Measurements from ENCODE around the gene ABTB1.

ABTB1 gene

GRCh38 chr3:127687228-127687737, 14.5 kb downstream of the ABTB1 start:
- DNase-seq (ENCODE audit: low read depth): no peak

DNA sequence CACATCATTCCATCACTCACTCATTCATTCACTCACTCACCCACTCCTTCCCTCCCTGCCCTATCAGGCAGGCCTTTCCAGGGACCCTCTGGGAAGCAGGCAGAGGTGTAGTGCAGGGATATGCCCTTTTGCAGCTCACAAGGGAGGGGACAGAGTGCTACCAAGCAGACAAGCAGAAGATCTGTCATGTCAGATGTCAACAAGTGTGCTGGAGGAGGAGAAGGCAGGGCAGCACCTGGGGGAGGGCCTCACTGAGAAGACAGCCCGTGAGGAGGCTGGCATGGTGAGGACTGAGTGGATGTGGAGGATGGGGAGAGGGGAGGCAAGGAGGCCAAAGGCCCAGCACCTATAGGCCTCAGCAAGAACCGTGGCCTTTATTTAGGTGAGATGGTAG, 15.3 kb downstream of the ABTB1 start:
- DNase-seq (ENCODE audit: low read depth): no peak

DNA sequence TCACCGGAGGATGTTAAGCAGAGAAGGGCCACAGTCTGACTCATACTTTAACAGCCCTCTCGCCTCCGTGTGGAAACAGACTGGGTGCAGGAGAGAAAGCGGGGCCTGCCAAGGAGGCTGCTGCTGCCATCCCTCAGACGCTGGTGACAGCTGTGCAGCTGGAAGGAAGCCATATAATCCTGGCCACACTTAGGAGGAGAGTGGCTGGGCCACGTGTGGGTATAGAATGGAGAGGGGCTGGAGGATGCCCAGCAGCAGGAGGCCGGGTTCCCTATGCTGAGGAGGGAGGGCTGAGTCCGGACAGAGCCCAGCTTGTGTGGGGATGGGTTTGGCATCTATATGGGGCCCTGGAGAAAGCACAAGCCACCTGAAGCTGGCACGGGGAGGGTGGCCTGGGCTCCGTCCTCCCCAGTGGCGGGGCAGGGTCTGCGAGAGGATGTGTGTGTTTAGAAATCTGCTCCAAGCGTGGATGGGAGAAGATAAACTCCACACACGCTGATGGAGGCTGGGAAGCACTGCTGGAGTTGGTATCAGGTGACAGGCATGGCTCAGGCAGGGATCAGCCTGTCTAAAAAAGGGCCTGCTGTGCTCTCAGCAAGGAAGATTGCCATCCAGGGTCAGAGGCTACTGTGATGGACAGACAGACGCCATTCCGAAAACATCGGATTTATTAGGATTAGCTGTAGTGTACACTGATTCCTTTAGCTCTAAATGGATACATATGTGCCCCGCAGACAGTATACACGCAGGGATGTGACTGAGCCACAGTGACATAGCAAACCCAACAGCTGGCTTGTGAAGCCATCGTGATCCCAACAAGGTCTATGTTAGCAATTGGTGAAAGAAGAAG, 15.9 kb downstream of the ABTB1 start:
- DNase-seq (ENCODE audit: low read depth): no peak

GRCh38 chr3:127689266-127689860, 16.6 kb downstream of the ABTB1 start:
- DNase-seq (ENCODE audit: low read depth): no peak

- DNase-seq (ENCODE audit: low read depth): no peak
Observed at GRCh38 chr3:127690106-127690505, 17.4 kb downstream of the ABTB1 start.

DNA sequence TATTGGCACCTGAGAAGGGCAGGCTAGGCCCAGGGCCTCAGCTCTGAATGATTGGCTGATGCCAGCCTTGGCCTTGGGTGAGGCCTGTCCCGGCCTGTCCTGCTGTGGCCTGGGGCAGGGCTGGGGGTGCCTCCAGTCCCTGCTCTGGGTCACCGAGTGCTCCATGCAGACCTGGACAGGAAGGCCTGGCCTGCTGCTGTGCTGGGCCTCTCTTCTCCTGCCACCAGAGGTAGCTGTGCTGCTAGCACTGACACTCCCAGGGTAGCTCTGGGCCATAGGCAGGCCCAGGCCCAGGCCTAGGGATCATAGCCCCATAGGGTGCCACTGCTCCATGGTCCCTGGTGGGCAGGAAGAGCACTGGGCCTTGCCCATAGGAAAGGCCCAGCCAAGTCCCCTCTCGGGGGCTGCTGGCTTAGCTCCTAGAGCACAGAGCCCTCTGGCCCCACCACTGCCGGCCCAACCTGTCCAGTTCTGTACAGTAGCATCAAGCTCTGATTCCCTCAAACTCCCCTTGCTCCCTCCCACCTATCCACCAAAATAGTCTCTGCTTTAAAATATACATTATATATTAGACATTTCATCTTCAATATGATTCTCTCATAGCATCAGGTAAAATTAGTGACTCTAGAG, 18.2 kb downstream of the ABTB1 start:
- DNase-seq (ENCODE audit: low read depth): no peak

GRCh38 chr3:127691489-127691888, 18.7 kb downstream of the ABTB1 start:
- no peak for DNase-seq (ENCODE audit: low read depth)

DNA sequence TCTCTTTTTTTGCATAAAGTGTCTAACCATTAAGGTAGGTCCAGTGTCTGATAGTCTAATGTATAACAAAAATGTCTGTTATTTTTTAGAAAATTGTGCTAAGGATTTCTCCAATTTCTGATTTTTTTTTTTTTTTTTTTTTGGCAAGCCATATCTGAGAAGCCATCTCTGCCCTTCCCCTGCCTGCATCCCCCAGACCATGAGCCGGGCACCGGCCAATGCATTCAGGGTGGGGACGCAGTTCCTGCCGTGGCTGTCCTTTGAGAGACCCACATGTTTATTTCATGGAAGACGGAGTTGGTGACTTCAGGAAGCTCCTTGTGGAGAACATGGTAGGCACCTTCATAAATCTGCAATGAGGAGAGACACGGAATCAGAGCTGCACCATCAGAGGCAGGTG, 19.2 kb downstream of the ABTB1 start:
- DNase-seq (ENCODE audit: low read depth): no peak

DNA sequence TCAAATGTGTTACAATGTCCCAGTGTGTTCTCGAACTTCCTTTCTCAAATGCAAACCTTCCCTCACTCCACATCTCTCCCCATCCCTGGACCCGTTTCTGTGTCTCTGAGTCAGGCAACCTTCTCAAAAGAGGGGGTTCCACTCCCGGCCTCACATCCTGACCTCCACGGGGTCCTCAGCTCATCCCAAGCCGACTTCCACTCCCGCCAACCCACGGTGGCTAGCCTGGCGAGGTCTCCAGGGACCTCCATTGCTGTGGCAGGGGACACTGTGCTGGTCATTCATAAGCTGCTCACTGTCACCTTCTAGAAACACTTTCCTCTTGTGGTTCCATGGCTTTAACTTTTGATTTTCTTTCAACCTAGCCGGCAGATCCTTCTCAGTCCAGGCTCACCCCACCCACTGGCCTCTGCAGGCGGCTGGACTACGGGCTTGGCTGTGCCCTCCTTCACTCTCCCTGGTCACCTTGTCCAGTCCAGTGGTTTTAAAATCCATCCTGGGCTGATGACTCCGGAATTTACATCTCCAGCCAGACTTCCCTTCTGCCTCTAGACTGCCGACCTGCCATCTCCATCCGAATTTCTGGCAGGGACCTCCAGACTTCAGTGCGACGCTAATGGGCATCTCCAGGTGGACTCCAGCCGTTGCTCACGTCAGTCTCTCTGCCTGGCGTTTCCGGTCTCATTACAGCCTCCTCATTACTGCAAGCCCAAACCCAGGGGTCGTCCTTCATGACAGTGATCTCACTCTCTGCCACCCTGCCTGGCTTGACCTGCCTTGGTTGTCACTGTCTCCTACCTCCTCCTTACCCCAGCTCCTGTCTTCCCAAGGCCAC, 20.0 kb downstream of the ABTB1 start:
- DNase-seq (ENCODE audit: low read depth): no peak

GRCh38 chr3:127693336-127693843, 20.6 kb downstream of the ABTB1 start:
- no peak for DNase-seq (ENCODE audit: low read depth)

DNA sequence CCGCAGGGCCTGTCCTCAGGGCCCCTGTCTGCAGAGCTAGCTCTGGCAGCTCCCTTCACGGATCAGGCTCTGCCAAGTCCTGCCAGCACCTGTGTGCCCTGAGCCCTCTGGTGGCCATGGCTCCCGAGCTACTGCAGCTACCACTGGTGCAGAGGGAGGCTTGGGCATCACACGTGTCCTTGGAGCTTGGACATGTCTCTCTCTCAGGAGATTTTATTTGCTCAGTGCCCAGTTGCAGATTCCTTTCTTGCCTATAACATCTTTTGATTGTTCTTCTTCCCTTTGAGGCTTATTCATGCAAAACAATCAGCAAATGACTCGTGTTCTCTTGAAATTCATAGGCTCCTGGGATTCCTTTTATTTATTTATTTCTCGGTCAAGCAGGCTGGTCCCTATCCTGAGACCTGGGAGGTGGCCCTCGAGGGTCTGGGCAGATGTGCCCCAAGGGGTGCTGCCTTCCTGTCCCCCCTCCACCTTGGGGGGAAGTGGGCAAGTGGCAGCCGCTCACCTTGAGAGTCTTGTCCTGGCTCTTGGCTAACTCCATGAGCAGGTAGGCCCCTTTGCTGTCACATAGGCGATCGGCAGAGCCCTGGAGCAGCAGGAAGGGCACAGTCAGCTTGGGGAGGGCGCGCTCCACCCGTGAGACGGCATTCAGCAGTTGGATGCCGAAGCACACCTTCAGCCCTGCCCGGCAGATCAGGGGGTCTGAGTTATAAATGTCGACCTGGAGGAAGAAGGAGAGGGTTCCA, 21.9 kb downstream of the ABTB1 start:
- peak; percentile 23 for DNase-seq (ENCODE audit: low read depth)

- DNase-seq (ENCODE audit: low read depth): peak; percentile 29
Observed at GRCh38 chr3:127697551-127698240, 24.9 kb downstream of the ABTB1 start.

GRCh38 chr3:127698286-127698685, 25.5 kb downstream of the ABTB1 start:
- no peak for DNase-seq (ENCODE audit: low read depth)

DNA sequence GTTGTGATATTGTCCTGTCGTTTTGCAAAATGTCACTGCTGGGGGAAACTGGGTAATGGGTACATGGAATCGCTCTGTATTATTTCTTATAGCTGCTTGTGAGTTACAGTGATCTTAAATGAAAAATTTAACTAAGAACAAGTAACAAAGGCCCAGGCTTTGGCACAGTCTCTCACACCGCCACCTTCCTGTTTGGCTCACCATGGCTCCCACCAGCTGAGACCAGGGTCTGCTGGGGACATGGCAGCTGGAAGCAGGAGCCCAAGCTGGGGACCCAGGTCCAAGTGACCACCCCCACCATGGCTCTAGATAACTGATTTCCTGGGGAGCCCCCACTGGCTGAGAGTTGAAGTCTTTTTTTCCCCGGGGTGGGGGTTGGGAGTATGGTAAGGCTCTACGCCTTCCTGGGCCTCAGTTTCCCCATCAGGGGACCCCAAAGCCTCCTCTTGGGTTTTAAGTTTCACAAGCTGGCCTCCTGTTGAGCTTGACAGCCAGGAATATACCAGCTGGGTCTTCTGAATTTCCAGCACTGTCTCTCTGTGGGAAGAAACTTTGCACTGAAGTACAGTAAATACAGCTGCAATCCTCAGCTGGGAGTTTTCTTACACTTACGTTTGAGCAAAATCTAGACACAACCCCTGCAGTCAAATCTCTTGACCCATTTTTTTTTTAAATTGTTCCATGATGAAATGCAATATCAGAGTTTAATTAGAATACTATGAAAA, 26.1 kb downstream of the ABTB1 start:
- DNase-seq (ENCODE audit: low read depth): no peak

DNA sequence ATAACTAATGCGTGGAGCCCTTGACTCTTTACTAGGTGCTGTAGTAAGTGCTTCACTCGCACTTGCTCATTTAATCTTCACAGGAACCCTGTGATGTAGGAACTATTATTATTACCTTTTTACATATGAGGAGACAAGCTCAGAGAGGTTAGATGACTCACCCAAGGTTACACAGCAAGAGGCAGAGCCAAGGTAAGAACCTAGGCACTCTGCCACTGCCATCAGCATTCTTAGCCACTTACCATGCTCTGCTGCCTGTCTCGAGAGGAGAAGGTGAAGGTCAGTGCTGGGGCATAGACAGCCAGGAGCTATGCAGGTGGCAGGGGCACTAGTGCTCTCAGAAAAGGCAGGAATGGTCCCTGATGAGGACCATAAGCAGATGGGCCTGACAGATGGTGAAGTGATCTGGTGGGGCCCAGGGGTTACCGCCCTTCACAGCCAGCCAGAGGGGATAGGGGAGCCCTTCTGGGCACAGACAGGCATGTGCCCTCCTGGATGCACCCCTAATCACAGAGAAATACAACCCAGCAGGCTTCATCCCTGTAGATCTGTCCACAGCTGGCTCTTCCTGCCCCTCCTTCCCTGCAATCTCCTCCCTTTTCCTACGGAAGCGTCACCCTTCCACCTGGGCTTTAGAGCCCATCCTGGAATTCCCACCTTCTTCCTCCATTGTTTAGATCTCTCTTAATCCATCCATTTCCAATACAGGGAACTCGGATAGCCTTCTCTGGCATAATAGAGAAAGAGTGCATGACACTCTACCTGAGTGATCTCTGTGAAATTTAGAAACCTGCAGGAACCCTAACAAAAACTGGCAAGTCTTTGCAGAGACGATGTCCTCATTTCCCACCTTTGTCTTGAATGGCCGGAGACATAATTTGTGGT, 26.9 kb downstream of the ABTB1 start:
- no peak for DNase-seq (ENCODE audit: low read depth)

DNA sequence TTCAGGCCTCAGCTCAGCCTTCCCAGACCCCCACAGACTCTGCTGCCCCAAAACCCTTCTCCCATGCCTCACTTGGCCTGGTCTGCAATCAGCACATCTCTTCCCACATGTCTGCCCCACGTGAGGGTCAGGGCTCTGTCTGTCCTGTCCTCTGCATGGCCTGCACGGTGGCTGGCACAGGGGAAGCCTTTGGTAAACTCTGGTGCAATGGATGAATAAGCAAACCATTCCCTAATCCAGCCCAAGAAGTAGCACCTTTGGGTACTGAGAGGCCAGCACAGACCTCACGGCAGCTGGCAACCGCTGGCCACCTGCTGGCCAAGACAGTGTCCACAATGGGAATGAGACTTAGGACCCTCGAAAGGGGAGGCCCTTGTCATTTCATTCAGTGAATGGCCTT, 27.7 kb downstream of the ABTB1 start:
- no peak for DNase-seq (ENCODE audit: low read depth)

DNA sequence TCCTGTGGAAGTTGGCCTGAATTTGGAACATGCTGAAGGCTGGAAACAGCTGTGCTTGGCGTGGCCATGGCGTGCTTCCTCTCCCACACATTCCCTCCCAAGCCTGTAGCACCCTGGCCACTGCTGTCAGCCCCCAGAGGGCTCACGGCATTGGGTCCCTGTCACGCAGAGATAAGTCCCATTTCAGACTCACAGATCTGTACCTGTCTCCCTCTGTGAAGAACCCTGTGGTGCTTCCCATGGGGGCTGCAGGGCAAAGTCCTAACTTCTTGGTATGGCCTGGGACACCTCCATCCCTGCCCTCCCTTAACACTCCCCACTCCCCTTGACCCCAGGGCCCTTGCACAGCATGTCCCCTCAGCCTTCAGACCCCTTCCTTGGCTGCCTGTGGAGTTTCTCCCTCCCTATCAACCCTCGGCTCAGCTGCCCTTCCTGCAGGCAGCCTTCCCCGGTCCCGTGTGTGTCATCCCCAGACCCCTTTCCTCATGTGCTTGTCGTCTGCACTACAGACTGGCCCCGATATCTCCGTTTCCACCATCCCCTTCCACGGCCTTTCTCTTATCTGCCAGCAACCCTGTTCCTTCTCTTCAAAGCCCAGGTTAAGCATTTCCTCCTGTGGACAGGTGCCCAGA, 28.6 kb downstream of the ABTB1 start:
- DNase-seq (ENCODE audit: low read depth): no peak

- DNase-seq (ENCODE audit: low read depth): no peak
Observed at GRCh38 chr3:127702151-127702578, 29.4 kb downstream of the ABTB1 start.
